ENCODE measurements around the gene GRXCR1.

- TF ChIP-seq CTCF (IDR thresholded peaks at IDR 0.05 in 4 of 5, conservative IDR thresholded peaks at IDR 0.05 in 1 of 5) = no peak
- TF ChIP-seq POLR2A (IDR thresholded peaks at IDR 0.05) = no peak
Measured at GRCh38 chr4:42942216-42942615, 49.7 kb downstream of the GRXCR1 start.
